Hindlimb muscle (tissue), 1 donor: ENCODE results near the gene MAPRE2. TPM values are rescaled to one million over a fixed set of nuclear protein-coding genes. Genes with fewer than 3 reads are reported as not detected.
"Not testable (repeated sequence)": the region's sequence is repeated elsewhere in the genome, so short reads cannot be mapped to it uniquely, and the experiment has no call there.

Experiments used
- DNase-seq: peaks from one replicate; pipeline ENCODE4 v3.0.0-alpha.2; 2013
- polyA plus RNA-seq: library from polyadenylated mRNA; unstranded; fragments of 120-200 nt; gene quantifications from one replicate; pipeline ENCODE4 v1.2.1, GENCODE V29; 2013; ENCODE audit not compliant: insufficient read length

Gene MAPRE2
- polyA plus RNA-seq, 1 donor = 22.1 TPM

DNA sequence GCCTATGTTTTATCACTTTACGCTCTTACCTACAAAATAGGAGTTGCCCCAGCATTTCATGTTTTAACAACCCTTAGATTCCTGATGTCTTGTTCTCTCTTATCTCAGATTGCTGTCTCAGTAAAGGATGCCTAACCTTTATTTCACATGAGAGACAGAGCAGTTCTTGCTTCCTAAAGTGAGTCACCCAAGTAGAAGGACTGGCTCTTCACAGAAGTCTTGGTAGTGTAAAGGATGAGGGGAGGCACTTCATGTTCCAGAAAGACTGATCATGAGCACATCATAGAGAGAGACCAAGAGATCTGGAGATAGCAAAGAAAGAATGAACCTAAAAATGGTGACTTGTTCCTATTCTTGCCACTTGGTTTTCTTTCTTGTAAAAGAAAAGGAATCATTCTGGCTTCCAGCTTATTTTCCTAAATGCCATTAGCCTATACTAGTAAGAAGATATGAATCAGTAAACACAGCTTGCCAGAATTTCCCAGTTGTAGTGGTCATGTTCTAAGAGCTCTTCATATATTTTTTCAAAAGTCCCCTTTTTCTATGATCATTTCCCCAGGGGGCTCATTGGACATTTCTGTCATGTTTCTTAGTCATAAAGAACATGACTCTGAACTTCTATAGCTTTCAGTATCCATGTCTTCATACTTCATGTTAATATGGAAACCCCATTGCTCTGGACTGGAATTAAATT is 54.9 kb downstream of the MAPRE2 start:
- no peak for DNase-seq

DNA sequence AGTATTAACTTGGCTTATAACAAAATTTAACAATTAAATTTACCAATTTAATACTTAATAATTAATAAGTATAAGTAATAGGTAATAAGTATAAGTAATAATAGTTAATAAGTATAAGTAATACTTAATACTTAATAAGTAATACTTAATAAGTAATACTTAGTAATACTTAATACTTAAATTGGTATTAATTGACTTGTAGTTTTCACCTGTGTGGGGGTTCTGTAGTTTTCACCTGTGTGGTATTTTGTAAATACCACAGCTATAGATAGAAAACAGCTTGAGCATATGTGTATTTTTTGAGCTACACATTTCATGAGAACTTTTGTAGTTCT is 55.4 kb downstream of the MAPRE2 start:
- no peak for DNase-seq

DNA sequence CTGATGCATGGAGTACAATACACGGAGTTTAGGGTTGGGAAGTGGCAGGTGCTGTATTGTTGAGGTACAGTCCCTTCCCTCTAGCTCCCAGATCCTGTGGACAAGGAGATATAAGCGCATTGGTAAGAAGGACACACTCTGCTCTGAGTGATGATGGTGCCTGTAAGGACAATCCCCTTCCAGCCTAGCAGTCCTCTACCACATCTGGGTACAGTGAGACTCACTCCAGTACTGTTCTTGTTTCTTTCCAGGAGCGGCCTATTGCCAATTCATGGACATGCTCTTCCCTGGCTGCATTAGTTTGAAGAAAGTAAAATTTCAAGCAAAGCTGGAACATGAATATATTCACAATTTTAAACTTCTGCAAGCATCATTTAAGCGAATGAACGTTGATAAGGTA is 56.0 kb downstream of the MAPRE2 start:
- no peak for DNase-seq

DNA sequence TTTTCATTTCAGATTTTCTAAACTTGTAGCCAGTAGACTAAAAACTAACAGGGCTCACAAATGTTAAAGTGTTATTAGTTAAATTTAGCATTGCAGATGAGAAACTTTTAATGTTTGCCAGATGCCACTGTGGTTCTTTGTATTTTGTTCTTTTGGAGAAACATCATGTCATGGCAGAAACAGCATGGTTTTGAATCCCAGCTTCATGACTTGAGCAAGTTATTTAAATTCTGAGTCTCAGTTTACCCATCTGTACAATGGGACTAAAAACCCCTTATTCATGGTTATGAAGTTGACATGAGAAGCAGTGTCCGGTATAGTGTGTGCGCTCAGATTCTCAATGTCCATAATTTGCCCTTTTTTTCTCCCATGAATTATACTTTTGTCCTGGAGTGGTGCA is 56.5 kb downstream of the MAPRE2 start:
- no peak for DNase-seq

- no peak for DNase-seq
These were observed 58.7 kb downstream of the MAPRE2 start for GRCh38 chr18:35099911-35100310.

- DNase-seq = no peak
These were observed 63.3 kb downstream of the MAPRE2 start for GRCh38 chr18:35104391-35105051.

DNA sequence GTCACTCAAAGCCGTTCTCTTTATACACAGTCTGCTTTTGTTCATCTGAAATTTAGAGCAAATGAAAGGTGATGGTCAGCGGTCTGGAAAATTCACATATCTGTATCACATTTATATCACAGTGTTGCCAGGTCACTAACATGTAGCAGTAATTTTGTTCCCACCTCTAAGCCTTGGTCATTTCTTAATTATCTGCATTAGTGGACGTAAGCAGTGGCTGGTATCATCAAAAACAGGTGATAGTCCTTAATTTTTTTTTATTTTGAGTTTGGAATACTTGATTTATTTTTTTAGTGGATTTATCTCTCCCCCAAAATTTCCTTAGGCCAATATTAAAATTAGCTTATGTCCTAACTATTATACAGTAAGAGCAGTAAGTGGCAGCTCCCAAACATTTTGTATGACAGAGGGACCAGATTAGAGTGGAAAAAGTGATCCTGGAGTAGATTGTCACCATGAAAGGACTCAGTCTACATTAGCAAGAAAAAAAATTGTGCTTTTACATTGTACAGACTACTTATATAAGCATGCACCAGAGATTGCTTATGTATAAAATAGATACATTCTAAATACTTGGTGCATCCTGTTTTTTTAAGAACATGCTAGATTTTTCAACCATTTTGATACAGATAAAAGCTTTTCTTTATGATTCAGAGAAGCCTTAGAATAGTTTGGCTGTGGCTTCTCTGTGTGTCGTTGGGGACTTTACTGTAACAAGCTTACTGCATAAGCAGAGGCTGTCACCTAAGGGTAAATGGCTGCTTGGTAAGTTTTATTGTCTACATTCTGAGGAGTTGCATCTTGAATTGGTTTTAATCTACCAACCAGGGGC is 65.0 kb downstream of the MAPRE2 start:
- DNase-seq = no peak

DNA sequence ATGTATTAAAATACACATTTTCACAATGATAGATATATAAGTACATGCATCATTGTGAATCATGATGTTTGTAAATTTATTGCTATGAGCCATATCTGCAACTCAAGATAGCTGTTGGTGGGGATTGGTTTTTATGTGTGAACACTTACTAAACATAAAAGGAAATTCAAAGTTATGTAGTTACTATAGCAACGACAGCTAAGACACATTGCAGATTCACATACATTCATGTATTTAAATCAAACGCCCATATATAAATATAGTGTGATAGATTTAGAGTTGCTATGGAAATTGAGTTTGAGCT is 65.6 kb downstream of the MAPRE2 start:
- DNase-seq = no peak

DNA sequence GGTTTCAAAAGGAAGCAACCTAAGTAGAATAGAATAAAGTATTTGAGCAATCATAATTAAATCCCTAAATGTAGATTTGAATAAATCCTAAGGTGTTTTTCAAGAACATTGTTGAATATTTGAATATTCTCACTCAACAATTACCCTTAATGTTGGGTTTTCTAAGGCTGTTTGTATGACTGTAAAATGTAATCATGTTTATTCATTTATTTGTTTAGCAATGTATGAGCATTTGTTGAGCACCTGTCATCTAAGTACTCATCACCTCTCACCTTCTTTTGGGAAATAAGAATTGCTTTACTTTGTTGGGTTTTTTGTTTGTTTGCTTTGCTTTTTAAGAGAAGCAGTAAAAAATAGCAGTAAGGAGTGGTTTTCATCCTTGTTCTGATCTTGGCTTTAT is 66.0 kb downstream of the MAPRE2 start:
- no peak for DNase-seq

GRCh38 chr18:35108088-35108487 is 66.9 kb downstream of the MAPRE2 start:
- DNase-seq = not testable (repeated sequence)

- no peak for DNase-seq
These were observed 68.8 kb downstream of the MAPRE2 start for GRCh38 chr18:35110059-35110458.

GRCh38 chr18:35110554-35111485 is 69.6 kb downstream of the MAPRE2 start:
- DNase-seq = no peak

DNA sequence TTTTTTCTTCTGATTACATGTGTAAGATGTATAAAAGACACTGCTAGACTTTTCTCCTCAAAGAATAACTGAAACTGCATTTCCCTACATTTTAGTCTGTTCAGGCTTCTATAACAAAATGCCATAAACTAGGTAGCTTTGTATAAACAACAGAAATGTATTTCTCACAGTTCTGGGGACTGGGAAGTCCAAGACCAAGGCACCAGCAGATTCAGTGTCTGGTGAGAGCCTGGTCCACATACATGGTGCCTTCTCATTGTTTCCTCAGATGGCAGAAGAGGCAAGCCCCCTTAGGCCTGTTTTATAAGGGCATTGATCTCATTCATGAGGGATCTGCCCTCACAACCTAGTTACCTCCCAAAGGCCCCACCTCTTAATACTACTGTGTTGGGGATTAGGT is 71.5 kb downstream of the MAPRE2 start:
- no peak for DNase-seq

DNA sequence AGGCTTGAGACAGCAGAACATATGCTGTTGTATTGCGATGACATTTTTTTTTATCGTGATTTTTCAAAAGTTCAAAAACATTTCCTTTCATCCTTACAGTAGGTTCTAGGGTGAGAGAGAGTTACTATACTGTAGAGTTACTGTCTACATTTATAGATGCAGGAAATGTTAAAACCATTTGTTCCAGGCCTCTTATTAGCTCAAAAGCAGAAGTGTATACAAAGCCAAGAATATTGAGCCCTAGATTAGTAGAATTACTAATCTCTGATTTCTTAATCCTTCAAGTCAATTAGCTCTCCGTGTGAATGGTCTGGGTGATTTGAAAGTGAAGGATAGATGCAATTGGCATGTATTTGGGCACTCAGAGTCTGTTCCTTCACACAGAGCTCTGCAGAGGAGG is 73.1 kb downstream of the MAPRE2 start:
- no peak for DNase-seq

DNA sequence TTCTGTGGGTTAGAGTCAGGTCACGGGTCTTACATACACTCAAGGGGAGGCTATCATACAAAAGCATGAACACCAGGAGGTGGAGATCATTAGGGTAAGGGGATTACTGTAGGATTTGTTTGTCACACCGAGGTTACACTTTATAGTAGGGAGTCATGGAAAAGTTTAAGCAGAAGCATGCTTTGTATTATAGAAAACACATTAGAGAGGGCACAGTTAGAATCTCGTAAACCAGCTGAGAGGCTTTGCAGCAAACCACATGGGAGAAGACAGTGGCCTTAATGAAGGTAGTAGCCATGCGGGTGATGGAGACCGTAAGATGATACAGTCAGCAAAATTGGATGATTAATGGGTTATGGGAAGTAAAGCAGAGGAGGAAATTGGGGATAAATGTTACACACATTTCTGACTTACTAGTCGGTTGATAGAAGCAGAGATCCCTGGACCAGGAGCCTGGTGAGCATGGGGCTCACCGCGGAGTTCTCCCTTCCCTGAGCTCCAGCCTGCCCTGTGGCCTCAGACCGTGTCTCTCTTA is 75.6 kb downstream of the MAPRE2 start:
- no peak for DNase-seq

GRCh38 chr18:35117372-35117771 is 76.2 kb downstream of the MAPRE2 start:
- no peak for DNase-seq

DNA sequence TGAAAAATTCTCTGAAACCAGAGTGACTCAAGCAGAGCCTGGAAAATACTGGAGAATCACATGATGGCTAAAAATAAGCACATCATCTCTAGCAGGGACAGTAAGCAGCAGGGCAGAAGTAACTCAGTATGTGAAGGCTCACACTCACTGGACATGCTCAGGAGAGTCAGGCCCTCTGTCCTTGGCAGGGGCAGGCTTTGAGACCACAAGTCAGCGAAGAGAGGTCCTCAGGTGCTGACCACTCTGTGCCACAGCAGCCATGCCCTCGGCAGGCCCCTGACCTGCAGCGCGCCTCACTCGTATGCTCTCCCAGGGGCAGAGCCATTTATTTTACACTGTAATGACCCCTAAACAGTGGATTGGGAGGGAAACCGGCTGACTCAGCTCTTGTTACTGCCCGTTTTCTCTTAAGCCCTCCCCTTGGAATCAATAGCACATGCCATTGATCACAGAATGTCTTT is 76.8 kb downstream of the MAPRE2 start:
- DNase-seq = peak; percentile 62

GRCh38 chr18:35118641-35119040 is 77.4 kb downstream of the MAPRE2 start:
- no peak for DNase-seq

GRCh38 chr18:35121038-35121437 is 79.8 kb downstream of the MAPRE2 start:
- DNase-seq = no peak

DNA sequence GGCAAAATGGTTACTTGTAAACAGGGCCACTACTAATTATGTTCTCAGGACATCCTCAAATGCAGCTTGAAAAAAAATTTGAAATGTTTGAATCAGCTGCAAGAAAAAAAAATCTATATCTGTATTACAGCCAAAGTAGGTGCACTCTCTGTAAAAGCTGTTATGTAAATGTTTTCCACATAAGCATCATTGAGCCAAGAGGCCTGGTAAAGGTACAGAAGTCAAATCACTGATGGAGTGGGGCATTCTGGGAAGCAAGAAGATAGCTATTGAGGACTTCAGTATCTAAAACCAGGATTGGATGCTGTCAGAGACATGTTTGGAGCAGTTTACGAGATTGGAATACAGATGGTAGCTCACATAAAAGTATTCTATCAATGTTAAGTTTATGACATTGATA is 80.3 kb downstream of the MAPRE2 start:
- no peak for DNase-seq

GRCh38 chr18:35122586-35123224 is 81.5 kb downstream of the MAPRE2 start:
- no peak for DNase-seq

DNA sequence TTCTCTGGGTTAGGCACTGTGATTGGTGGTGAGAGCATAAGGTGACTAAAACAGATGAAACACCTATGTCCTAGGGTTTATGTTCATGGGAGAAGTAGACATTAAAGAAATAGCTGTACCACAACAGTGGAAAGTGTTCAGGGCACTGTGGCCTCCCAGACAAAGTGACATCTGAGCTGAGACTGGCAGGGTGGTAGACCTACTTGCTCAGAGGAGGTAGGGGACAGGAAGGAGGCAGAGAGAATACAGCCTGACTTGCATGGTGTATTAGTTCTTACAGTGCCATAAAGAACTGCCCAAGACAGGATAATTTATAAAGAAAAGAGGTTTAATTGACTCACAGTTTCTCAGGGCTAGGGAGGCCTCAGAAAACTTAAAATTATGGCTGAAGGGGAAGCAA is 82.6 kb downstream of the MAPRE2 start:
- no peak for DNase-seq
